K562 (cell line): ENCODE measurements around the gene METAP1D. TPM values are rescaled to one million over a fixed set of nuclear protein-coding genes. Genes with fewer than 3 reads are reported as not detected.

ENCODE experiments used
- ETV5 ChIP-seq: sonication (generic); formaldehyde crosslinking; IDR thresholded peaks from 2 replicates; pipeline ENCODE4 v1.4.0; 2020; ENCODE audit warnings: low read depth, mild to moderate bottlenecking, missing genetic modification reagents
- HOXB6 ChIP-seq: fragments of 250-450 bp; sonication (Bioruptor Pico); IDR thresholded peaks from 2 replicates; pipeline ENCODE4 v1.5.1; 2022; ENCODE audit warnings: mild to moderate bottlenecking, borderline replicate concordance
- NFIX ChIP-seq: fragments of 250-450 bp; sonication (Bioruptor Pico); IDR thresholded peaks from 2 replicates; pipeline ENCODE4 v1.4.0; 2020; ENCODE audit warnings: low read depth, mild to moderate bottlenecking, moderate library complexity
- OTX1 ChIP-seq: fragments of 450-650 bp; formaldehyde crosslinking; IDR thresholded peaks from 2 replicates; pipeline ENCODE4 v1.4.0; 2022; ENCODE audit warnings: mild to moderate bottlenecking
- PYGO2 ChIP-seq: fragments of 450-650 bp; IDR thresholded peaks from 2 replicates; pipeline ENCODE4 v1.6.1; 2016; ENCODE audit warnings: mild to moderate bottlenecking, missing genetic modification characterization, moderate library complexity, missing compliant biosample characterization
- SNIP1 ChIP-seq: fragments of 450-650 bp; IDR thresholded peaks from 2 replicates; pipeline ENCODE4 v1.7.1; 2017; ENCODE audit warnings: low read depth, mild to moderate bottlenecking
- ZNF146 ChIP-seq: IDR thresholded peaks from one replicate; pipeline ENCODE4 v1.6.1; 2018; ENCODE audit warnings: missing compliant biosample characterization; ENCODE audit not compliant: unreplicated experiment
- ZNF408 ChIP-seq: fragments of 250-450 bp; sonication (Bioruptor Pico); IDR thresholded peaks from 2 replicates; pipeline ENCODE4 v1.4.0; 2020; ENCODE audit warnings: low read depth, mild to moderate bottlenecking, moderate library complexity
- polyA plus RNA-seq, 8 experiments: library from polyadenylated mRNA; depleted of rRNA in 4 of 8; stranded (reverse) in 5 of 8; unstranded in 3 of 8; fragments of >200 nt; fragmentation: Nextera tagmentation in 2 of 8; fragmentation: Illumina TruSeq in 1 of 8; extraction: Ambion mirVana in 2 of 8; extraction: Trizol in 1 of 8; gene quantifications; 2 replicates each; pipeline versions ENCODE4 v1.2.1 to v1.2.3, GENCODE V29; 2011 to 2014; ENCODE audit warnings: inconsistent platforms in 1 of 8, missing spikeins in 1 of 8
- total RNA-seq, 7 experiments: library from RNA; depleted of rRNA in 6 of 7; stranded (reverse); fragments of >200 nt in 6 of 7; fragmentation: Illumina TruSeq in 2 of 7; extraction: Trizol in 2 of 7; gene quantifications; 2 replicates each; pipeline versions ENCODE4 v1.2.1 to v1.2.3, GENCODE V29; 2011 to 2021; ENCODE audit warnings: low replicate concordance in 1 of 7
- TF ChIP-seq, protein P1 (sequence below): fragments of 450-650 bp; IDR thresholded peaks from 2 replicates; pipeline ENCODE4 v1.6.1; 2016; ENCODE audit warnings: mild to moderate bottlenecking
- TF ChIP-seq, protein P2 (sequence below): fragments of 250-450 bp; sonication (Bioruptor Pico); IDR thresholded peaks from 2 replicates; pipeline ENCODE4 v1.5.0; 2020; ENCODE audit warnings: mild to moderate bottlenecking
- TF ChIP-seq, protein P3 (sequence below): sonication (generic); formaldehyde crosslinking; IDR thresholded peaks from 2 replicates; pipeline ENCODE4 v1.8.0; 2022; ENCODE audit warnings: mild to moderate bottlenecking, low read depth, missing genetic modification reagents
- TF ChIP-seq, protein P4 (sequence below): sonication (generic); formaldehyde crosslinking; IDR thresholded peaks from 2 replicates; pipeline ENCODE4 v1.8.0; 2023; ENCODE audit warnings: missing genetic modification reagents, mild to moderate bottlenecking, borderline replicate concordance
- TF ChIP-seq, protein P5 (sequence below): fragments of 450-650 bp; IDR thresholded peaks from one replicate; pipeline ENCODE4 v1.6.1; 2018; ENCODE audit warnings: mild to moderate bottlenecking, moderate library complexity; ENCODE audit not compliant: partially characterized antibody

Gene METAP1D
- total and polyA plus RNA-seq, 9 of the 15 experiments (the other 6 are each of a cell fraction or from before 2014, with no cell fraction given) = 8.0 to 23.4 (median 15.7) TPM

DNA sequence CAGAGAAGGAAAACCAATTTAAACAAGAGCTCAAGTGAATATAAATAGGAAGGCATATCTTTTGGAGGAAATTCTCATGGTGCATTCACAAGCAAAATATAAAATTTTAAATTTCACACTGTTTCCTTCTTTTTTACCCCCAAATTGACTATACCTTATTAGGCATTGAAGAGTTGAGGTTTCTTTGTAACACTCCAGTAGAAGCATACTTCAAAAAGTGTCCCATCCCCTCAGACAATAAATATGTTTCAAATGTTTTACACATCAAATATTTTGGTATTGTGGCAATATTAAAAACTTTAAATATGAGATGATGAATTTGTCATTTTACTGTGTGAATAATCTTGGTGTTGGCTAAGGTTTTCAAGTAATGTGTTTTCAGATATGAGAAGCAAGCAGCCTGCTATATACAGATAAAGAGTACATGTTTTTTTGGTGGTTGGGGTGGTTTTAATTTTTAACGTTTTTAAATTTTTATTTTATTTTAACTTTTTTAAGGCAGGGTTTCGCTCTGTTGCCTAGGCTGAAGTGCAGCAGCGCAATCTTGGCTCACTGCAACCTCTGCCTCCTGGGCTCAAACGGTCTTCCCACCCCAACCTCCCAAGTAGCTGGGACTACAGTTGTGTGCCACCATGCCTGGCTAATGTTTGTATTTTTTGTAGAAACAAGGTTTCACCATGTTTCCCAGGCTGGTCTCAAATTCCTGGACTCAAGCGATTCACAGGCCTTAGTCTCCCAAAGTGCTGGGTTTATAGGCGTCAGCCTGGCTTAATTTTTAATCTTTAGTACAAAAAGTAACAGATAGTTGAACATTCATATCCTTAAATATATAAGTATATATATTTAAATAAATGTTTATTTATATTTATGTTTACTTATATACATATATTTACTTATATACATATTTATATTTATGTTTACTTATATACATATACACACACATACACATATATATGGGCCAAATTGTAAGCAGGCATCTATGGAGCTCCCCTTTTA, 49.1 kb downstream of the METAP1D start (continued):
- no peak for TF ChIP-seq ZNF408 (CRISPR knock-in tag)
- TF ChIP-seq, protein P1, sequence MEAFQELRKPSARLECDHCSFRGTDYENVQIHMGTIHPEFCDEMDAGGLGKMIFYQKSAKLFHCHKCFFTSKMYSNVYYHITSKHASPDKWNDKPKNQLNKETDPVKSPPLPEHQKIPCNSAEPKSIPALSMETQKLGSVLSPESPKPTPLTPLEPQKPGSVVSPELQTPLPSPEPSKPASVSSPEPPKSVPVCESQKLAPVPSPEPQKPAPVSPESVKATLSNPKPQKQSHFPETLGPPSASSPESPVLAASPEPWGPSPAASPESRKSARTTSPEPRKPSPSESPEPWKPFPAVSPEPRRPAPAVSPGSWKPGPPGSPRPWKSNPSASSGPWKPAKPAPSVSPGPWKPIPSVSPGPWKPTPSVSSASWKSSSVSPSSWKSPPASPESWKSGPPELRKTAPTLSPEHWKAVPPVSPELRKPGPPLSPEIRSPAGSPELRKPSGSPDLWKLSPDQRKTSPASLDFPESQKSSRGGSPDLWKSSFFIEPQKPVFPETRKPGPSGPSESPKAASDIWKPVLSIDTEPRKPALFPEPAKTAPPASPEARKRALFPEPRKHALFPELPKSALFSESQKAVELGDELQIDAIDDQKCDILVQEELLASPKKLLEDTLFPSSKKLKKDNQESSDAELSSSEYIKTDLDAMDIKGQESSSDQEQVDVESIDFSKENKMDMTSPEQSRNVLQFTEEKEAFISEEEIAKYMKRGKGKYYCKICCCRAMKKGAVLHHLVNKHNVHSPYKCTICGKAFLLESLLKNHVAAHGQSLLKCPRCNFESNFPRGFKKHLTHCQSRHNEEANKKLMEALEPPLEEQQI = 0 out of 2 replicates have a peak, but pooled peaks have one; percentile 12
- no peak for TF ChIP-seq ETV5 (CRISPR knock-in tag)
- TF ChIP-seq, protein P2, sequence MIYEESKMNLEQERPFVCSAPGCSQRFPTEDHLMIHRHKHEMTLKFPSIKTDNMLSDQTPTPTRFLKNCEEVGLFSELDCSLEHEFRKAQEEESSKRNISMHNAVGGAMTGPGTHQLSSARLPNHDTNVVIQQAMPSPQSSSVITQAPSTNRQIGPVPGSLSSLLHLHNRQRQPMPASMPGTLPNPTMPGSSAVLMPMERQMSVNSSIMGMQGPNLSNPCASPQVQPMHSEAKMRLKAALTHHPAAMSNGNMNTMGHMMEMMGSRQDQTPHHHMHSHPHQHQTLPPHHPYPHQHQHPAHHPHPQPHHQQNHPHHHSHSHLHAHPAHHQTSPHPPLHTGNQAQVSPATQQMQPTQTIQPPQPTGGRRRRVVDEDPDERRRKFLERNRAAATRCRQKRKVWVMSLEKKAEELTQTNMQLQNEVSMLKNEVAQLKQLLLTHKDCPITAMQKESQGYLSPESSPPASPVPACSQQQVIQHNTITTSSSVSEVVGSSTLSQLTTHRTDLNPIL (CRISPR knock-in tag) = no peak
- no peak for TF ChIP-seq ZNF146 (CRISPR knock-in tag)
- TF ChIP-seq, protein P3, sequence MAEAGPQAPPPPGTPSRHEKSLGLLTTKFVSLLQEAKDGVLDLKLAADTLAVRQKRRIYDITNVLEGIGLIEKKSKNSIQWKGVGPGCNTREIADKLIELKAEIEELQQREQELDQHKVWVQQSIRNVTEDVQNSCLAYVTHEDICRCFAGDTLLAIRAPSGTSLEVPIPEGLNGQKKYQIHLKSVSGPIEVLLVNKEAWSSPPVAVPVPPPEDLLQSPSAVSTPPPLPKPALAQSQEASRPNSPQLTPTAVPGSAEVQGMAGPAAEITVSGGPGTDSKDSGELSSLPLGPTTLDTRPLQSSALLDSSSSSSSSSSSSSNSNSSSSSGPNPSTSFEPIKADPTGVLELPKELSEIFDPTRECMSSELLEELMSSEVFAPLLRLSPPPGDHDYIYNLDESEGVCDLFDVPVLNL = no peak
- no peak for TF ChIP-seq OTX1 (CRISPR knock-in tag)
- TF ChIP-seq NFIX (CRISPR knock-in tag) = no peak
- no peak for TF ChIP-seq PYGO2 (tag)
- TF ChIP-seq, protein P4, sequence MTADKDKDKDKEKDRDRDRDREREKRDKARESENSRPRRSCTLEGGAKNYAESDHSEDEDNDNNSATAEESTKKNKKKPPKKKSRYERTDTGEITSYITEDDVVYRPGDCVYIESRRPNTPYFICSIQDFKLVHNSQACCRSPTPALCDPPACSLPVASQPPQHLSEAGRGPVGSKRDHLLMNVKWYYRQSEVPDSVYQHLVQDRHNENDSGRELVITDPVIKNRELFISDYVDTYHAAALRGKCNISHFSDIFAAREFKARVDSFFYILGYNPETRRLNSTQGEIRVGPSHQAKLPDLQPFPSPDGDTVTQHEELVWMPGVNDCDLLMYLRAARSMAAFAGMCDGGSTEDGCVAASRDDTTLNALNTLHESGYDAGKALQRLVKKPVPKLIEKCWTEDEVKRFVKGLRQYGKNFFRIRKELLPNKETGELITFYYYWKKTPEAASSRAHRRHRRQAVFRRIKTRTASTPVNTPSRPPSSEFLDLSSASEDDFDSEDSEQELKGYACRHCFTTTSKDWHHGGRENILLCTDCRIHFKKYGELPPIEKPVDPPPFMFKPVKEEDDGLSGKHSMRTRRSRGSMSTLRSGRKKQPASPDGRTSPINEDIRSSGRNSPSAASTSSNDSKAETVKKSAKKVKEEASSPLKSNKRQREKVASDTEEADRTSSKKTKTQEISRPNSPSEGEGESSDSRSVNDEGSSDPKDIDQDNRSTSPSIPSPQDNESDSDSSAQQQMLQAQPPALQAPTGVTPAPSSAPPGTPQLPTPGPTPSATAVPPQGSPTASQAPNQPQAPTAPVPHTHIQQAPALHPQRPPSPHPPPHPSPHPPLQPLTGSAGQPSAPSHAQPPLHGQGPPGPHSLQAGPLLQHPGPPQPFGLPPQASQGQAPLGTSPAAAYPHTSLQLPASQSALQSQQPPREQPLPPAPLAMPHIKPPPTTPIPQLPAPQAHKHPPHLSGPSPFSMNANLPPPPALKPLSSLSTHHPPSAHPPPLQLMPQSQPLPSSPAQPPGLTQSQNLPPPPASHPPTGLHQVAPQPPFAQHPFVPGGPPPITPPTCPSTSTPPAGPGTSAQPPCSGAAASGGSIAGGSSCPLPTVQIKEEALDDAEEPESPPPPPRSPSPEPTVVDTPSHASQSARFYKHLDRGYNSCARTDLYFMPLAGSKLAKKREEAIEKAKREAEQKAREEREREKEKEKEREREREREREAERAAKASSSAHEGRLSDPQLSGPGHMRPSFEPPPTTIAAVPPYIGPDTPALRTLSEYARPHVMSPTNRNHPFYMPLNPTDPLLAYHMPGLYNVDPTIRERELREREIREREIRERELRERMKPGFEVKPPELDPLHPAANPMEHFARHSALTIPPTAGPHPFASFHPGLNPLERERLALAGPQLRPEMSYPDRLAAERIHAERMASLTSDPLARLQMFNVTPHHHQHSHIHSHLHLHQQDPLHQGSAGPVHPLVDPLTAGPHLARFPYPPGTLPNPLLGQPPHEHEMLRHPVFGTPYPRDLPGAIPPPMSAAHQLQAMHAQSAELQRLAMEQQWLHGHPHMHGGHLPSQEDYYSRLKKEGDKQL = no peak
- TF ChIP-seq SNIP1 = no peak
- TF ChIP-seq HOXB6 (CRISPR knock-in tag) = no peak
- TF ChIP-seq, protein P5, sequence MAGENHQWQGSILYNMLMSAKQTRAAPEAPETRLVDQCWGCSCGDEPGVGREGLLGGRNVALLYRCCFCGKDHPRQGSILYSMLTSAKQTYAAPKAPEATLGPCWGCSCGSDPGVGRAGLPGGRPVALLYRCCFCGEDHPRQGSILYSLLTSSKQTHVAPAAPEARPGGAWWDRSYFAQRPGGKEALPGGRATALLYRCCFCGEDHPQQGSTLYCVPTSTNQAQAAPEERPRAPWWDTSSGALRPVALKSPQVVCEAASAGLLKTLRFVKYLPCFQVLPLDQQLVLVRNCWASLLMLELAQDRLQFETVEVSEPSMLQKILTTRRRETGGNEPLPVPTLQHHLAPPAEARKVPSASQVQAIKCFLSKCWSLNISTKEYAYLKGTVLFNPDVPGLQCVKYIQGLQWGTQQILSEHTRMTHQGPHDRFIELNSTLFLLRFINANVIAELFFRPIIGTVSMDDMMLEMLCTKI = no peak
